HepG2 (cell line): Measurements from ENCODE around the gene ITGAV. TPM values are rescaled to one million over a fixed set of nuclear protein-coding genes. Genes with fewer than 3 reads are reported as not detected.

ENCODE experiments used
- ELF3 ChIP-seq: IDR thresholded peaks from 2 replicates; pipeline ENCODE4 v1.6.1; 2016; ENCODE audit warnings: missing genetic modification reagents, missing compliant biosample characterization
- HMG20A ChIP-seq: IDR thresholded peaks from 2 replicates; pipeline ENCODE4 v1.6.1; 2016; ENCODE audit warnings: borderline replicate concordance
- HNRNPUL1 ChIP-seq: fragments of 200-400 bp; formaldehyde crosslinking; IDR thresholded peaks from 2 replicates; pipeline ENCODE4 v1.6.1; 2017; ENCODE audit warnings: low read depth, mild to moderate bottlenecking, low read length, moderate library complexity
- JUNB ChIP-seq: sonication (generic); formaldehyde crosslinking; IDR thresholded peaks from 2 replicates; pipeline ENCODE4 v1.8.0; 2022; ENCODE audit warnings: missing genetic modification reagents, mild to moderate bottlenecking, borderline replicate concordance
- POLR2G ChIP-seq: fragments of 200-400 bp; formaldehyde crosslinking; IDR thresholded peaks from 2 replicates; pipeline ENCODE4 v1.6.1; 2018; ENCODE audit warnings: mild to moderate bottlenecking, low read depth, low read length, moderate library complexity
- SAP130 ChIP-seq: IDR thresholded peaks from 2 replicates; pipeline ENCODE4 v1.6.1; 2016; ENCODE audit warnings: low read depth
- SIN3B ChIP-seq: fragments of 150-350 bp; IDR thresholded peaks from 2 replicates; pipeline ENCODE4 v1.6.1; 2014; ENCODE audit warnings: low read length
- TBX3 ChIP-seq: fragments of 450-650 bp; IDR thresholded peaks from 2 replicates; pipeline ENCODE4 v1.6.1; 2017; ENCODE audit warnings: antibody characterized with exemption, mild to moderate bottlenecking, inconsistent platforms, borderline replicate concordance
- TEAD3 ChIP-seq: optimal IDR thresholded peaks from 2 replicates; pipeline ENCODE3; 2016; ENCODE audit warnings: borderline replicate concordance
- YY1 ChIP-seq: IDR thresholded peaks from 2 replicates; pipeline ENCODE4 v1.6.1; 2011; ENCODE audit warnings: low read length, low read depth, moderate library complexity, mild to moderate bottlenecking; ENCODE audit not compliant: insufficient read depth, insufficient replicate concordance
- ZEB1 ChIP-seq: IDR thresholded peaks from 2 replicates; pipeline ENCODE4 v1.6.1; 2012; ENCODE audit warnings: mild to moderate bottlenecking, low read depth, inconsistent platforms; ENCODE audit not compliant: insufficient replicate concordance
- ZFP62 ChIP-seq: sonication (generic); formaldehyde crosslinking; IDR thresholded peaks from 2 replicates; pipeline ENCODE4 v1.4.0; 2020; ENCODE audit warnings: missing genetic modification reagents
- ZNF317 ChIP-seq: sonication (generic); formaldehyde crosslinking; IDR thresholded peaks from 2 replicates; pipeline ENCODE4 v1.5.0; 2020; ENCODE audit warnings: mild to moderate bottlenecking, missing genetic modification reagents
- ZNF354B ChIP-seq: sonication (generic); formaldehyde crosslinking; IDR thresholded peaks from 2 replicates; pipeline ENCODE4 v1.8.0; 2022; ENCODE audit warnings: mild to moderate bottlenecking, missing genetic modification reagents
- ZNF580 ChIP-seq: IDR thresholded peaks from 2 replicates; pipeline ENCODE4 v1.6.1; 2016; ENCODE audit warnings: low read depth, borderline replicate concordance
- ZNF772 ChIP-seq: sonication (generic); formaldehyde crosslinking; IDR thresholded peaks from 2 replicates; pipeline ENCODE4 v1.5.0; 2020; ENCODE audit warnings: mild to moderate bottlenecking, missing genetic modification reagents
- polyA plus RNA-seq, 8 experiments: library from polyadenylated mRNA; depleted of rRNA in 3 of 8; stranded (reverse) in 7 of 8; unstranded in 1 of 8; fragments of >200 nt; fragmentation: Illumina TruSeq in 4 of 8; extraction: Trizol in 4 of 8; gene quantifications; 2 replicates each; pipeline versions ENCODE4 v1.2.1 to v1.2.3, GENCODE V29; 2011 to 2016; ENCODE audit warnings: low read depth in 4 of 8, missing spikeins in 1 of 8, mixed read lengths in 1 of 8; ENCODE audit not compliant: insufficient read depth in 1 of 8
- total RNA-seq, 5 experiments: library from RNA; depleted of rRNA; stranded (reverse); fragments of >200 nt; fragmentation: Illumina TruSeq; extraction: Trizol; gene quantifications; 2 replicates each; pipeline ENCODE4 v1.2.3, GENCODE V29; 2016; ENCODE audit warnings: low read depth in 1 of 5
- TF ChIP-seq, protein P1 (sequence below): sonication (generic); formaldehyde crosslinking; IDR thresholded peaks from 2 replicates; pipeline ENCODE4; 2020; ENCODE audit warnings: missing genetic modification reagents, mild to moderate bottlenecking, borderline replicate concordance
- TF ChIP-seq, protein P2 (sequence below): sonication (generic); formaldehyde crosslinking; IDR thresholded peaks from 2 replicates; pipeline ENCODE4 v1.4.0; 2020; ENCODE audit warnings: missing genetic modification reagents
- TF ChIP-seq, protein P3 (sequence below): sonication (generic); formaldehyde crosslinking; IDR thresholded peaks from 2 replicates; pipeline ENCODE4 v1.5.1; 2020; ENCODE audit warnings: missing genetic modification reagents, mild to moderate bottlenecking, borderline replicate concordance
- TF ChIP-seq, protein P4 (sequence below): sonication (generic); formaldehyde crosslinking; IDR thresholded peaks from 2 replicates; pipeline ENCODE4 v1.9.0; 2021; ENCODE audit warnings: missing genetic modification reagents, borderline replicate concordance
- TF ChIP-seq, protein P5 (sequence below): IDR thresholded peaks from 2 replicates; pipeline ENCODE4 v1.6.1; 2016; ENCODE audit warnings: low read depth

ITGAV gene
- total and polyA plus RNA-seq, 2 of the 13 experiments (the other 11 are each of a cell fraction or from before 2014, with no cell fraction given) = 59.1 to 60.4 TPM

GRCh38 chr2:186569897-186570296, 20.0 kb upstream of the ITGAV start (continued):
- TF ChIP-seq, protein P1, sequence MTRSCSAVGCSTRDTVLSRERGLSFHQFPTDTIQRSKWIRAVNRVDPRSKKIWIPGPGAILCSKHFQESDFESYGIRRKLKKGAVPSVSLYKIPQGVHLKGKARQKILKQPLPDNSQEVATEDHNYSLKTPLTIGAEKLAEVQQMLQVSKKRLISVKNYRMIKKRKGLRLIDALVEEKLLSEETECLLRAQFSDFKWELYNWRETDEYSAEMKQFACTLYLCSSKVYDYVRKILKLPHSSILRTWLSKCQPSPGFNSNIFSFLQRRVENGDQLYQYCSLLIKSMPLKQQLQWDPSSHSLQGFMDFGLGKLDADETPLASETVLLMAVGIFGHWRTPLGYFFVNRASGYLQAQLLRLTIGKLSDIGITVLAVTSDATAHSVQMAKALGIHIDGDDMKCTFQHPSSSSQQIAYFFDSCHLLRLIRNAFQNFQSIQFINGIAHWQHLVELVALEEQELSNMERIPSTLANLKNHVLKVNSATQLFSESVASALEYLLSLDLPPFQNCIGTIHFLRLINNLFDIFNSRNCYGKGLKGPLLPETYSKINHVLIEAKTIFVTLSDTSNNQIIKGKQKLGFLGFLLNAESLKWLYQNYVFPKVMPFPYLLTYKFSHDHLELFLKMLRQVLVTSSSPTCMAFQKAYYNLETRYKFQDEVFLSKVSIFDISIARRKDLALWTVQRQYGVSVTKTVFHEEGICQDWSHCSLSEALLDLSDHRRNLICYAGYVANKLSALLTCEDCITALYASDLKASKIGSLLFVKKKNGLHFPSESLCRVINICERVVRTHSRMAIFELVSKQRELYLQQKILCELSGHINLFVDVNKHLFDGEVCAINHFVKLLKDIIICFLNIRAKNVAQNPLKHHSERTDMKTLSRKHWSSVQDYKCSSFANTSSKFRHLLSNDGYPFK = no peak
- no peak for TF ChIP-seq ZNF772 (CRISPR knock-in tag)
- TF ChIP-seq ZFP62 (CRISPR knock-in tag) = no peak
- no peak for TF ChIP-seq HNRNPUL1
- TF ChIP-seq ZNF580 (CRISPR knock-in tag) = no peak
- TF ChIP-seq, protein P2, sequence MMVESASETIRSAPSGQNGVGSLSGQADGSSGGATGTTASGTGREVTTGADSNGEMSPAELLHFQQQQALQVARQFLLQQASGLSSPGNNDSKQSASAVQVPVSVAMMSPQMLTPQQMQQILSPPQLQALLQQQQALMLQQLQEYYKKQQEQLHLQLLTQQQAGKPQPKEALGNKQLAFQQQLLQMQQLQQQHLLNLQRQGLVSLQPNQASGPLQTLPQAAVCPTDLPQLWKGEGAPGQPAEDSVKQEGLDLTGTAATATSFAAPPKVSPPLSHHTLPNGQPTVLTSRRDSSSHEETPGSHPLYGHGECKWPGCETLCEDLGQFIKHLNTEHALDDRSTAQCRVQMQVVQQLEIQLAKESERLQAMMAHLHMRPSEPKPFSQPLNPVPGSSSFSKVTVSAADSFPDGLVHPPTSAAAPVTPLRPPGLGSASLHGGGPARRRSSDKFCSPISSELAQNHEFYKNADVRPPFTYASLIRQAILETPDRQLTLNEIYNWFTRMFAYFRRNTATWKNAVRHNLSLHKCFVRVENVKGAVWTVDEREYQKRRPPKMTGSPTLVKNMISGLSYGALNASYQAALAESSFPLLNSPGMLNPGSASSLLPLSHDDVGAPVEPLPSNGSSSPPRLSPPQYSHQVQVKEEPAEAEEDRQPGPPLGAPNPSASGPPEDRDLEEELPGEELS = peak; percentile 45; the same call in 1 of the 2 replicates
- TF ChIP-seq ZNF317 = no peak
- TF ChIP-seq, protein P3, sequence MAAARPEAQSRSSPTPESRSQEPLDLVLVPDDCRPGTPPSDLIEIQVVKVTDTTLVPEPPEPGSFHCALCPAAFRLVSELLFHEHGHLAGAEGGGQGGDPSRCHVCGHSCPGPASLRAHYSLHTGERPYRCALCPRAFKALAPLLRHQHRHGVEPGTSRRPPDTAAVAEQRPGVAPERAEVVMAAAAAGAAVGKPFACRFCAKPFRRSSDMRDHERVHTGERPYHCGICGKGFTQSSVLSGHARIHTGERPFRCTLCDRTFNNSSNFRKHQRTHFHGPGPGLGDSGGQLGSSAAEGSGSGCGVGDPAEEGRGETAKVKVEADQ = no peak
- TF ChIP-seq TEAD3 (CRISPR knock-in tag) = peak; percentile 45
- TF ChIP-seq POLR2G = no peak
- peak; percentile 34; the same call in 1 of the 2 replicates for TF ChIP-seq TBX3
- TF ChIP-seq, protein P4, sequence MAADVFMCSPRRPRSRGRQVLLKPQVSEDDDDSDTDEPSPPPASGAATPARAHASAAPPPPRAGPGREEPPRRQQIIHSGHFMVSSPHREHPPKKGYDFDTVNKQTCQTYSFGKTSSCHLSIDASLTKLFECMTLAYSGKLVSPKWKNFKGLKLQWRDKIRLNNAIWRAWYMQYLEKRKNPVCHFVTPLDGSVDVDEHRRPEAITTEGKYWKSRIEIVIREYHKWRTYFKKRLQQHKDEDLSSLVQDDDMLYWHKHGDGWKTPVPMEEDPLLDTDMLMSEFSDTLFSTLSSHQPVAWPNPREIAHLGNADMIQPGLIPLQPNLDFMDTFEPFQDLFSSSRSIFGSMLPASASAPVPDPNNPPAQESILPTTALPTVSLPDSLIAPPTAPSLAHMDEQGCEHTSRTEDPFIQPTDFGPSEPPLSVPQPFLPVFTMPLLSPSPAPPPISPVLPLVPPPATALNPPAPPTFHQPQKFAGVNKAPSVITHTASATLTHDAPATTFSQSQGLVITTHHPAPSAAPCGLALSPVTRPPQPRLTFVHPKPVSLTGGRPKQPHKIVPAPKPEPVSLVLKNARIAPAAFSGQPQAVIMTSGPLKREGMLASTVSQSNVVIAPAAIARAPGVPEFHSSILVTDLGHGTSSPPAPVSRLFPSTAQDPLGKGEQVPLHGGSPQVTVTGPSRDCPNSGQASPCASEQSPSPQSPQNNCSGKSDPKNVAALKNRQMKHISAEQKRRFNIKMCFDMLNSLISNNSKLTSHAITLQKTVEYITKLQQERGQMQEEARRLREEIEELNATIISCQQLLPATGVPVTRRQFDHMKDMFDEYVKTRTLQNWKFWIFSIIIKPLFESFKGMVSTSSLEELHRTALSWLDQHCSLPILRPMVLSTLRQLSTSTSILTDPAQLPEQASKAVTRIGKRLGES (CRISPR knock-in tag) = no peak
- peak; percentile 74 for TF ChIP-seq ELF3 (CRISPR knock-in tag)
- no peak for TF ChIP-seq SIN3B
- TF ChIP-seq ZNF354B (CRISPR knock-in tag) = no peak
- no peak for TF ChIP-seq JUNB (CRISPR knock-in tag)
- TF ChIP-seq YY1 = no peak
- TF ChIP-seq SAP130 (CRISPR knock-in tag) = no peak
- TF ChIP-seq HMG20A (CRISPR knock-in tag) = 0 out of 2 replicates have a peak, but pooled peaks have one; percentile 20
- TF ChIP-seq ZEB1 = no peak
- TF ChIP-seq, protein P5, sequence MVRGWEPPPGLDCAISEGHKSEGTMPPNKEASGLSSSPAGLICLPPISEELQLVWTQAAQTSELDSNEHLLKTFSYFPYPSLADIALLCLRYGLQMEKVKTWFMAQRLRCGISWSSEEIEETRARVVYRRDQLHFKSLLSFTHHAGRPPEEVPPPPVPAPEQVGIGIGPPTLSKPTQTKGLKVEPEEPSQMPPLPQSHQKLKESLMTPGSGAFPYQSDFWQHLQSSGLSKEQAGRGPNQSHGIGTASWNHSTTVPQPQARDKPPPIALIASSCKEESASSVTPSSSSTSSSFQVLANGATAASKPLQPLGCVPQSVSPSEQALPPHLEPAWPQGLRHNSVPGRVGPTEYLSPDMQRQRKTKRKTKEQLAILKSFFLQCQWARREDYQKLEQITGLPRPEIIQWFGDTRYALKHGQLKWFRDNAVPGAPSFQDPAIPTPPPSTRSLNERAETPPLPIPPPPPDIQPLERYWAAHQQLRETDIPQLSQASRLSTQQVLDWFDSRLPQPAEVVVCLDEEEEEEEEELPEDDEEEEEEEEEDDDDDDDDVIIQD = no peak
